ENCODE measurements around the gene CFAP73. TPM values are rescaled to one million over a fixed set of nuclear protein-coding genes. Genes with fewer than 3 reads are reported as not detected.
"Not testable (repeated sequence)": the region's sequence is repeated elsewhere in the genome, so short reads cannot be mapped to it uniquely, and the experiment has no call there.

CFAP73 gene
- total RNA-seq, 2 donors from 2014 or later: 0.43 TPM; not detected in 1

DNA sequence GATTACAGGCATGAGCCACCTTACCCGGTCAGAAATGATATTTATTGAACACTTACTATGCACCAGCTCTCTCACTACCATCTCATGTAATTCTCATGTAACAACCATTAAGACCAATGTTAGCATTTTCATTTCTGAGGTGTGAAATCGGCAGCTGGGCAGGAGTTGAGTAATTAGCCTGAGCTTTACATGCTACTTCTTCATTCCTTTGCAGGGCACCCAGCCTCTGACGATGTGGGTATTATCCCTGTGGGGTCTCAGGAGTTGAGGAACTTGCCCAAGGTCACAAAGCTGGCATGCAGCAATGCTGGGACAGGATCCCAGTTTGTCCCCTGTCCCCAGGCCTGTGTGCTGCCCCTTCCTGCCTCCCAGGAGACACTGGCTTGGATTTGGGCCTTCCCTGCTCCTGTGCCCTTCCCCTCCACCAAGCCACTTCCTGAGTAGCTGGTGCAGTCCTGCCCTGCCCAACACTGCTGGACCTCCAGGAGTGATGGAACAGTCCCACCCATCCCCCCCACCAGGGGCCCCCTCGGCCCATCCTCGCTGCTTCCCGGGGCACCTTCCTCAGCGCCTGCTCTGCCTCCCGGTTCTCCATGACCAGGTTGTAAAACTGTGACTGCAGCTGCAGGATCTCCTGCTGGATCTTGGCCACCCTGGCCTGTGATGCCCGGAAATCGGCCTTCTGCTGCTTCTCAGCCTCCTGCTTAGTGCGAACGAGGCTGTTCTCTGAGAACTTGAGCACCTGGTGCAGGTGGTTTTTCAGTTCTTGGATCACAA lies 50.7 kb downstream of the CFAP73 start:
- ATAC-seq (no peak), DNase-seq (no peak)
- intact Hi-C loops (cut with DNase I, micrococcal nuclease): no loop called here

DNA sequence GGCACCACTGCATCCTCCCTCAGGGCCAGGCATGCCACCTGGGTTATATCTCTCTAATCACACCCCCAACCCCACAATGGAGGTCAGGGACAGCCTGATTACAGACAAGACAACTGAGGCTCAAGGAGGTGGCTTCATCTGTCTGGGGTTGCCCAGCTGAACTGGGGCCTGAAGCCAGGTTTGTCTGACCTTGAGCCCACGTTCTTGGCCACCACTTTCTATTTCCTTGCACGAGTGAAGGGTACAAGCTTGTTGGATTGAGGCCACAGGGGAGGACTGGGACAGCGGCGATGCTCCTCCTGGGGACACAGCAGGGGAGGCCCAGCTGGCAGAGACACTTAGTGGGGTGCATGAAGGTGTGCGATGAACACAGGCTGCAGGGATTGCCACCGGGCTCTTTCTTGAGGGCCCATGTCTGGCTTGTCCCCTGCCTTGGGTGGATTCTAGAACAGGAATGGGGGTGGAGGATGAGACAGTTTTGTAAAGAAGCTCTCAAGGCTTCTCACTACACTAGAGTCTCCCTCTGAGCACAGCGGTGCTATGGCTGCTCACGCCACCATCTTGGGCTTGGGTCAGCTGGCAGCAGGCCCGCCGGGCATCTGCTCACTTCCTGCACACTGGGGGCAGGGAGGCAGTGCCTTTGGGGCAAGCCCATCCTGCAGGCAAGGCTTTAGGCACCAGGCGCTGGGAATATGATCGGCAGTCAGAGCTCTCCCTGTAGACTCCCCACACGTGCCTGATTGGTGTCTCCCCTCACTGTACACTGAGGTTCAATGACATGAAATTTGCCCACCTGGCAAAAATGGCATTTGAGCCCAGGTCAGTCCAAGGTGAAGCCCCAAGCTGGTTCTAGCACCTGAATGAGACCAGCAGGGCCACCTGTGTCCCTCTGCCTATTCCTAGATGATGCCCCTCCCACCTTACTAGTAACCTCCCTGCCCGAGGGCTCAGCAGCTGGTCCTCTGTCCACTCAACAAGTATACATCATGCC lies 52.0 kb downstream of the CFAP73 start:
- no peak for DNase-seq
- ATAC-seq: no peak
- intact Hi-C loops (cut with DNase I, micrococcal nuclease): no loop called here

DNA sequence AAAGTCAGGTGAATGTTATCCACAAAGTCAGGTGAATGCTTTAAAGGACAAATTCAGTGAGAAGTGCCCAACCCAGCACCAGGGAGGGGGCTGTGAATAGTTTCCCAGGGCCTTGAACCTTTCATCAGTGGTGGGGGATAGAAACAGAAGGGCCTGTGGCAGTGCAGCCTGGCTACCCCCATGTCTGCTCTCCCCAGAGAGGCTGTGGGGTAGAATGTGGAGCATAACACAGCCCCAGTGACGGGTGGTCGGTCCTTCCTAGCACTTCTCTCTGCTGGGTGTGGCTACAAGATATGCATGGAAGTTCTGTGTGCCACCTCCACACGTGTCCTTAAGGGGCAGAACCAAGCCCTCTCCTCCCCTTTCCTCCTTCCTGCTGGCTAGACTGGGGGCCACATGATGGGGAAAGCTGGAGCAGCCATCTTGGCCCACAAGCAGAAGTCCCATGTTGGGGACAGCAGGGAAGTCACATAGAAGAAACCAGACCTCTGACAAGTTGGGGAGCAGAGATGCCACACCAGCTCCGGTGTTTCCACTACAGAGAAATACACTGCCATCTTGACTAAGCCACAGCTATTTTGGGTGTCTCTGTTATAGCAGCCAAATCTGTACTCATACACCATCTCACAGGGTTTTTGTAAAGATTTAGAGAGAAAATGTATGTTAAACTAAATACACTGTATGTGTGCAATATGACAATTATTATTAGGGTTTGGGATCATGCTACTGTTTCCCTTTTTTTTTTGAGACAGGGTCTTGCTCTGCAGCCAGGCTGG lies 53.0 kb downstream of the CFAP73 start:
- no peak for DNase-seq
- intact Hi-C loops (cut with DNase I, micrococcal nuclease): no loop called here
- ATAC-seq: no peak

DNA sequence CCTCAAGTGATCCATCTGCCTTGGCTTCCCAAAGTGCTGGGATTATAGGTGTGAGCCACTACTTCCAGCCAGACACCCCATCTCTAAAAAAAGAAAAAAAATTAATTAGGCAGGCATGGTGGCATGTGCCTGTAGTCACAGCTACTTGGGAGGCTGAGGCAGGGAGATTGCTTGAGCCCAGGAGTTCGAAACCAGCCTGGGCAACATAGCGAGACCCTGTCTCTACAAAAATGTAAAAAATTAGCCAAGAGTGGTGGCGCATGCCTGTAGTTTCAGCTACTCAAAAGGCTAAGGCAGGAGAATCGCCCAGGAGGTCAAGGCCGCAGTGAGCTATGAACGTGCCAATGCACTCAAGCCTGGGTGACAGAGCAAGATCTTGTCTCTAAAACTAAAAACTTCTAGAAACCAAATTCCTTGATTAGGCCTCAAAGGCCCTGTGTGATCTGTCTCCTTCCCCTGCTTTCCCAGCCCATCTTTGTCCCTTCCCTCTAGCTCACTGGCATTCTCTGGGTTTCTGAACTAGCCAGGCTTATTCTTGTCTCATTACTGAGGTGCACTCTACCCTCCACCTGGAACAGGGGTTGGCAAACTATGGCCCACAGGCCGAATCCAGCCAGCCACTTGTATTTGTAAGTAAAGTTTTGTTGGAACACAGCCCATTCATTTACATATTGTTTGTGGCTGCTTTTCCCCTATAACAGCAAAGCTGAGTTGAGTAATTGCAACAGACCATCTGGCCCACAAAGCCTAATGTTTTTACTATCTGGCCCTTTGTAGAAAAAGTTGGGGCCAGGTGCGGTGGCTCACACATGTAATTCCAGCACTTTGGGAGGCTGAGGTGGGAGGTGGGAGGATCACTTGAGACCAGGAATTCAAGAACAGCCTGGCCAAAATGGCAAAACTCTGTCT lies 54.6 kb downstream of the CFAP73 start:
- DNase-seq: no peak
- intact Hi-C loops (cut with DNase I, micrococcal nuclease): no loop called here
- no peak for ATAC-seq

DNA sequence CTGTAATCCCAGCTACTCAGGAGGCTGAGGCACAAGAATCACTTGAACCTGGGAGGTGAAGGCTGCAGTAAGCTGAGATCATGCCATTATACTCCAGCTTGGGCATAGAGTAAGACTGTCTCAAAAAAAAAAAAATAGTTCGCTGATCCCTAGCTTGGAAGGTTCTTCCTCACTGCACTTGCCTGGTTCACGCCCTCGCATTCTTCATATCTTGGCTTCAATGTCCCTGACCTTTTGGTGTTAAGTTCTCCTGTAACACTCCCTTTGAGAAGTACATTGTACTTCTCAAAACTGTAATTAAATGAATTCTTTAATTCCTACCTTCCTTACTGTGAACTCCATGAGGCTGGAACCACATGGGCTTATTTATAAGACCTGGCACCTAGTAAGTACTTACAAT lies 55.3 kb downstream of the CFAP73 start:
- ATAC-seq: peak; percentile 54
- no peak for DNase-seq
- intact Hi-C loops (cut with DNase I, micrococcal nuclease): no loop called here

DNA sequence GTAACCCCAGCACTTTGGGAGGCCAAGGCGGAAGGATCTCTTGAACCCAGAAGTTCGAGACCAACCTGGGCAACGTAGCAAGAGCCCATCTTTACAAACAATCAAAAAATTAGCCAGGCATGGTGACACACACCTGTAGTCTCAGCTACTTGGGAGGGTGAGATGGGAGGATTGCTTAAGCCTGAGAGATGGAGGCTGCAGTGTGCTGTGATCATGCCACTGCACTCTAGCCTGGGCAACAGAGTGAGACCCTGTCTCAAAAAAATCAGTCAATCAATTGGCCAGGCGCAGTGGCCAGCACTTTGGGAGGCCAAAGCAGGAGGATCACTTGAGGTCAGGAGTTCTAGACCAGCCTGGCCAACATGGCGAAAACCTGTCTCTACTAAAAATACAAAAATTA lies 57.3 kb downstream of the CFAP73 start:
- DNase-seq; ATAC-seq; intact Hi-C loops (cut with DNase I, micrococcal nuclease): not testable (repeated sequence)

DNA sequence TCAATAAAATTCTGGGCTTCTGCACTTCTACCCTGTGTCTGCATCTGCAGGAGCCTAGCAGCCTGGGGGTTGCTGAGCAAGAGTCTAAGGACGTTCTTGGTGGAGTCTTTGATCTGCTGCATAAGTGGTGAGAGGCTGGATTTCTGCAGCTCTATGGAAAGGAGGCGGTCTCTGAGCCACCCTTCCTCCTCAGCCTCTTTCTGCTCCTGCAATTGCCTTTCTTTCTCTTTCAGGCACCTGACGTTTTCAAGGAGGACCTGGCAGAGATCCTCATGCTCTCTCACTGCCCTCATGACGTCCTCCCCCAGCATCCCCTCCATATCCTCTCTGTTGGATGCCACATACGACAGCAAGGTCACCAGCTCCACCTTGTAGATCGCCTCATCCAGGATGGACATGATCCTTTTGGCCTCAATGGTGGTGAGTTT lies 58.1 kb downstream of the CFAP73 start:
- intact Hi-C loops (cut with DNase I, micrococcal nuclease): no loop called here
- DNase-seq (no peak), ATAC-seq (no peak)

DNA sequence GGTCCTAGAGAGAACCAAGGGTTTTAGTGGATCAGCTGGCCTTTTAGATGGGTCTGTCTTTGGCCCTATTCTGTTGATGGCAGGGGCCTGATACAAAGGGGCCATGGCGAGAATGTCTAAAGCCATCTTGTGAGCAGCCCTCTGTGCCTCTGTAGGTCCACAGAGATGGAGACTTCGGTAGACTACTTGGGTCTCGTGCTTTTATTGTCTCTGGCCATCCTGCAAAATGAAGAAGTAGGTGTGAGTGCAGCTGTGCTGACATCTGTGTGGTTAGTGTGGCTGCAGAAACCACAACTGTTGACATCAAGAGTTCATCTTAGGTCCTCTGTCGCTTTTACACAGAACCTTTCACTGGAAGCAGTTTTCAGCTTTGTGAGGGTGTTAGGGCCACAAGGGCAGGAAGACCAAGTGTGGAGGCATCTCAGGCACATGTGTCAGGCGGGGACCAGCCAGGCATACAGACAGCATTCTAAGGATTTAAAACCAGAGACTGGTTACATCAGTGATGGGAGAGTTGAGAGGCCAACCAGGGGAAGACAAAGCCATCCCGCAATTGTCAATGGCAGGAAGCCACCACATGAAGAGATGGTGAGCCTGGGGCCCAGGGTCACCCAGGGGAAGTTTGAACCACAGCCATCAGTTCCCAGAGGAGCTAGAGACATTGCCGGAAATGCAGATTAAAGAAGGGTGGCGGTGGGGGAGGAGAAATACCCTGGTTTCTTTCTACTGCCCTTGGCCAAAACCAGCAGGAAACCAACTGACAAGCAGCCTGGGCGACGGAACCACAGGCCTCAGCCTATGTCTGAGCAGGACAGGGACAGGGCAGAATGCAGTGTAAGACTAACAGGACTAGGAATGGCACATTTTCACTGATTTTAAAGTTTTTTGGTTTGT lies 58.8 kb downstream of the CFAP73 start:
- intact Hi-C loops (cut with DNase I, micrococcal nuclease): no loop called here
- ATAC-seq: peak; percentile 49
- DNase-seq: peak; percentile 54 to 60

Small RNA genes within 50 kb of the gene (microRNA-seq; reads per million reads assigned to microRNA genes)
- gene MIR7106: 0 reads per million in 2 donors

Other genes starting within 250 kb of the CFAP73 start
- 100 to 1,000 TPM in 1 of 2 donors, 10 to 100 TPM in 1; 97.4 to 104 TPM for gene OAS1, start 242.8 kb upstream of the CFAP73 start, total RNA-seq
- gene OAS3, start 211.2 kb upstream of the CFAP73 start, total RNA-seq: 10 to 100 TPM; 12.9 to 27.2 TPM
- 1 to 10 TPM; 3.2 to 6.7 TPM for gene OAS2, start 171.2 kb upstream of the CFAP73 start, total RNA-seq
- gene DTX1, start 93.0 kb upstream of the CFAP73 start, total RNA-seq: 1 to 10 TPM; 1.2 to 2.3 TPM
- gene RASAL1, start 14.0 kb upstream of the CFAP73 start, total RNA-seq: 10 to 100 TPM in 1 of 2 donors, 1 to 10 TPM in 1; 9.0 to 14.1 TPM
- gene DDX54, start 35.8 kb downstream of the CFAP73 start, total RNA-seq: 10 to 100 TPM; 42.0 to 56.9 TPM
- 10 to 100 TPM; 17.4 to 18.0 TPM for gene RITA1, start 36.0 kb downstream of the CFAP73 start, total RNA-seq
- 10 to 100 TPM; 84.7 to 96.4 TPM for gene TPCN1, start 71.7 kb downstream of the CFAP73 start, total RNA-seq
- 10 to 100 TPM; 50.5 to 57.3 TPM for gene SLC8B1, start 185.4 kb downstream of the CFAP73 start, total RNA-seq
- 10 to 100 TPM; 17.7 to 23.5 TPM for gene PLBD2, start 208.9 kb downstream of the CFAP73 start, total RNA-seq